Measurements from ENCODE around the gene SLC23A3. TPM values are rescaled to one million over a fixed set of nuclear protein-coding genes. Genes with fewer than 3 reads are reported as not detected.

Gene SLC23A3
- total RNA-seq, 2 donors from 2014 or later, result 0.65 to 1.0 TPM

DNA sequence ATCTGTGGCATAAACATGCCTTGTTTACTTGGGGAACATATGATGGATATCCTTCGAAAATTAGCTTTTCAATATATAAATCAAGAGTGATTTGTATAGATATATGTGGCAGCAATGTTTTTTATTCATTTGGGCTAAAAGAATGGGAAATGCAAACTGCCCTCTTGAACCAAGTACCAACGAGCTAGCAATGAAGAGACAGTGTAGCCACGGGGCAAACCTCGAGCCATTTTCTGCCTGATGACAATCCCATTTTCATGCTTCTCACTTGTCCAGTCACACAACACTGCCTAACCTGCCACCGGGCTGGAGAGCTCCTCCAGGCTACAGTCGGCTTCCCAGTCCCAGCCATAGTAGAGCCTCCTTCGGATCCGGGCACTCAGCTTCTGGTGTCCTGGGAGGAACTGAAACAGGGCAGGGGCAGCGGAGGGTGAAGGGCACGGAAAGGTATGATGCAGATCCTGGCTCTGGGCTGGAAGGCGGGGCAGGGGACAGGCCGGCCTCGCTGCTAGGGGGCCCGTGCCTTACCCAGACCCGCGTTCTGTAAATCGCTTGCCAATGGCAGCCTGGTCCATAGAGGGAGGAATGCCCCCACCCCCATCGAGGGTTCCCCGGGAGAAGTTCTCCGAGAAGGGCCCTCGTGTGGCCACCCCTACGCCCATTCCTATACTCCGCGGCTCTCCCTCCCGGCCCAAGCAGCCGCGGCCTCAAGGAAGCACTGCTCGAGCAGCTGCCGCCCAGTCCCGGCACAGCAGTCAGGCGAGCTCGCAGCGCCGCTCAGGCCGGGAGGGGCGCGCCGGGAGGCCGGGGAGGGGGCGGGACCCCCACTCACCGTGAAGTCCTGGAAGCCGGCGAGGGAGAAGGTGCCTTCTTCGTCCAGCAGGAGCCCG lies 6.3 kb upstream of the SLC23A3 start:
- H3K4me1 Mint-ChIP-seq, result peaks cover 44% of the 10 kb centered on the region
- peaks cover 7% of the 10 kb centered on the region for H3K36me3 Mint-ChIP-seq (ENCODE audit: low read depth)
- H3K9me3 ChIP-seq (ENCODE audit: control insufficient read depth, low read length, poor library complexity, severe bottlenecking), result no peaks in the 10 kb centered on the region
- H3K27ac Mint-ChIP-seq, result peak overlapping the region; percentile 79
- no peaks in the 10 kb centered on the region for H3K27me3 Mint-ChIP-seq
- peak in 1 of 3 donors; percentile 36 for DNase-seq
- peak; percentile 14 for ATAC-seq
- peak overlapping the region; percentile 93 for H3K4me3 Mint-ChIP-seq

DNA sequence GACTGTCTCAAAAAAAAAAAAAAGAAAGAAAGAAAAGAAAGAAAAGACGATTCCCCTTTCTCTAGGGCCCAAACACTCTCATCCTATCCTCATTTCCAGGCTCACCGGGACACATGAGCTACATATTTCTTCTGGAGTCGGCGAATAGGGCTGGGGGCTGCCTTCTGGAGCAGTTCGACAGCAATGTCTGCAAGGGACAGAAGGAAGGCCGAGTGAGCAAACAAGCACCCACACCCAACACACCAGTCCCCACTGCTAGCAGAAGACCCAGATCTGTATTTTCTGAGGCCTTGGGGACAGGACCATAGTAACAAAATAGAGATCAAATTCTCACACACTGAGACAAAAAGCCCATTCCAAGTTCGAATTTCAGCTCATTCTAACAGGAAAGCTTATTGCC lies 5.7 kb upstream of the SLC23A3 start:
- H3K9me3 ChIP-seq (ENCODE audit: control insufficient read depth, low read length, poor library complexity, severe bottlenecking), result no peaks in the 10 kb centered on the region
- H3K4me3 Mint-ChIP-seq, result peak overlapping the region; percentile 93
- H3K27ac Mint-ChIP-seq, result peak overlapping the region; percentile 79
- H3K36me3 Mint-ChIP-seq (ENCODE audit: low read depth), result peaks cover 7% of the 10 kb centered on the region
- peaks cover 40% of the 10 kb centered on the region for H3K4me1 Mint-ChIP-seq
- no peak for ATAC-seq
- no peaks in the 10 kb centered on the region for H3K27me3 Mint-ChIP-seq
- no peak for DNase-seq

DNA sequence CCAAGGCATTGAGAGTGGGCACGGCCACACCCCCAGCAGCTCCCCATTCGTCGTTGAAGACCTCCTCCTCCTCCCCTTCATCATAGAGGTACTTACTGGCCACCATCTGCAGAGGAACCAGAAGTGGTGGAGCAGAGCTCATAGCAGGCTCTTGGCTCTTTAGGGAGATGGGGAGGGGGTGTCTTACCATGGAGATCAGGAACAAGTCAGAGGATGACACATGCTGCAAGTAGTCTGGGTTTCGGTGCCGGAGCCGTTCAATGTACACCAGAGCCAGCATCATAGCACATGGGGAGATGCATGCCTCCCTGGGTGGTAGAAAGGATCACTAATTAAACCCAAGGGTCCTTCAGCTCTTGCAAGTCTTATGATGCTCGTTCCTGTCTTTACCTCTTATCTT lies 5.0 kb upstream of the SLC23A3 start:
- H3K36me3 Mint-ChIP-seq (ENCODE audit: low read depth), result peaks cover 7% of the 10 kb centered on the region
- H3K27me3 Mint-ChIP-seq, result no peaks in the 10 kb centered on the region
- H3K9me3 ChIP-seq (ENCODE audit: control insufficient read depth, low read length, poor library complexity, severe bottlenecking), result no peaks in the 10 kb centered on the region
- ATAC-seq, result no peak
- H3K27ac Mint-ChIP-seq, result peak overlapping the region; percentile 91
- H3K4me1 Mint-ChIP-seq, result peaks cover 40% of the 10 kb centered on the region
- DNase-seq, result no peak
- peak overlapping the region; percentile 93 for H3K4me3 Mint-ChIP-seq

DNA sequence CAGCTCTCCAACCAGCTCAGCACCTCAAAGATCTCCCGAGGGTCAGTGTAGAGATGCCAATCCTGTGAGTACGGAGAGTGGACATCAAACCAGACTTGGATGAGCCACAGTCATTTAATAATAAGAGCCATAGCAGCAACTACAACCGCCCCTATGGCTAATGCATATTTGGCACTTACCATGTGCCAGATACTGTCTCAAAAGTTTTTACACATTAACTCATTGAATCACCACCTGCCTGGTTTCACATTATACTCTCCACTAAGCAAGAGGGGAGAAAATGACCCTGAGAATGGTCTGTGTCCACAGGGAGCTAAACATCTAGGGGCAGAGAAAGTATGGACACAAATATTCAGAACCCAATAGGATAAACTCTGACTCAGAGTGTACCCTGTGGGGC lies 4.3 kb upstream of the SLC23A3 start:
- ATAC-seq (no peak), DNase-seq (no peak)
- no peaks in the 10 kb centered on the region for H3K9me3 ChIP-seq (ENCODE audit: control insufficient read depth, low read length, poor library complexity, severe bottlenecking)
- Mint-ChIP-seq H3K27ac (peak overlapping the region; percentile 91), H3K27me3 (no peaks in the 10 kb centered on the region), H3K4me1 (peaks cover 36% of the 10 kb centered on the region), H3K4me3 (peak overlapping the region; percentile 73), H3K36me3 (ENCODE audit: low read depth) (peaks cover 7% of the 10 kb centered on the region)

DNA sequence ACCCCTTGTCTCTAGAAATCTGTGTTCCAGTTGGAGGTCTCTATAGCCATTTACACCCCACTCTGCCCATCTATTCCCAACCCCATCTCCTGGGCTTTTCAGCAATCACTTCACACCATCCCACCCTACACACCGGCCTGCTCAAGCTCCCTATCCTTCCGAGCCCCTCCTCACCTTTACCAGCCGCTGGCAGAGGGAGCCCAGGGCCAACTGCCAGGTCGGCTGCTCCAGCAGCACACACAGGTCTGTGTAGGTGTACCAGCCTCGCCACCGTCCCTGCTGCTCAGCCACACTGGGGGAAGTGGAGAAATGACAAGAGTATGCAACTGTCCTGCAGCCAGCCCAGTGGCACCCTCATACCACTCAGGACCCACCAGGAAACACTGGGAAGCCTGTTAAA lies 3.3 kb upstream of the SLC23A3 start:
- no peak overlapping the region for H3K4me3 Mint-ChIP-seq
- DNase-seq, result no peak
- ATAC-seq, result no peak
- no peaks in the 10 kb centered on the region for H3K9me3 ChIP-seq (ENCODE audit: control insufficient read depth, low read length, poor library complexity, severe bottlenecking)
- peaks cover 7% of the 10 kb centered on the region for H3K36me3 Mint-ChIP-seq (ENCODE audit: low read depth)
- no peaks in the 10 kb centered on the region for H3K27me3 Mint-ChIP-seq
- peak overlapping the region; percentile 45 for H3K27ac Mint-ChIP-seq
- H3K4me1 Mint-ChIP-seq, result peaks cover 31% of the 10 kb centered on the region

DNA sequence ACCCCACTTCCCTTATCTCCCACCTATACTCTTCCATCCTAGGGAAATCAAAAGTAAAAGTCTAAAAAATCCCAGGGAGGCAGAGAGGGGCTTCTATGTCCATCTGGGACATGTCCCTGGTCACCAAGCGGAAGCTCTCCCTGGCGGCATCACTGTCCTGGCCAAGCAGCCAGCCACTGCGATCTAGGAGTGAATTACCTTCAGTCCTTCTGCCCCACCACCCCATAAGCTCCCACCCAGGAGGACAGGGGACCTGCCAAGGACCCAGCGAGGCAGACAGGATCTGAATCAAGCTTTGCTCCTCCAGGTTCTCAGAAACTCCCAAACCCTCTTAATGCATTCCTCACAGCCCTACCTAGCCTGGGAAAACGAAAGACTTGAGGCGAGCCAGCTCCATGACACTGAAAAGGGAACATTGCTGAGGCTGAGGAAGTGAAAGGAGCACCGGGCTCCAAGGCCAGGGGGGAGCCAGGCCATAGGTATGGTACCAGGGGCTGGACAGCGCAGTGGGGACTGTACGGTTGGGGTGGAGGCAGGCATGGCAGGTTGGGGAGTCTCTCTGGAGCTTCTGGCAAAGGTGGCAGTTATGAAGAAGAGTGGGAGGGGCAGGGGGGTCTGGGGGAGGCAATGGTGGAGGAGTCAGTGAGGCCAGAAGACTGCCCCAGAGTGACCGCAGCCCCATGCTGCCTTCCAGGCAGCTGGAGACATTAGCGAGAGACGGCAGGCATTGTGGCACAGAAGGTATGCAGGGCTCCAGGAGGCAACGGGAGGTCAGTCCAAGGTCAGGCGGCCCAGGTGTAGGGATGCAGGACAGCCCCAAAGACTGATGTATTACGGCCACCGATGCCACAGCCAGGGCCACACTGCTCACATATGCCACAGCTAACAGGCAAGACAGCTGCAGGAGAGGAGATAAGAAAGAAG lies 2.7 kb upstream of the SLC23A3 start:
- Mint-ChIP-seq H3K4me3 (no peak overlapping the region), H3K27ac (peak overlapping the region; percentile 45)

DNA sequence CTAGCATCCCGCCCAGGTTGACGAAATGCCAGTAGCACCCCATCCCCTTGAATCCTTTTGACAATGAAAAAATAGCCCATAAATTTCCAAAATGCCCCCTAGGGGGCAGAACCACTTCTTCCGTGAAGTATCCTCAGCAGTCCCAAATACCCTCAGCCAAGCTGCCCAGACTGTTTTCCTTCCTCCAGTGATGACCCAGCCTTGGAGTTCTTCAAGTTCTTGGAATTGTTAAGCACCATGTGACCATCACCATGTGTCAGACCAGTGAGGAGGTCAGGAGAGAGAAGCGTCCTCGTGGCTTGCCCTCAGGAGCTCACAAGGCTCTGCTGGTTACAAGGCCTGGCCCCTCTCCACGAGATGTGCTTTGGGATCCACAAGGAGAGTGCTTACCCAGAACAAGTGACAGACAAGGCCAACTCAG lies 1.4 kb upstream of the SLC23A3 start:
- peaks cover 26% of the 10 kb centered on the region for H3K4me1 Mint-ChIP-seq
- H3K36me3 Mint-ChIP-seq (ENCODE audit: low read depth), result peaks cover 7% of the 10 kb centered on the region
- DNase-seq (peak in 1 of 3 donors; percentile 15), ATAC-seq (peak; percentile 66)
- H3K4me3 Mint-ChIP-seq, result peak overlapping the region; percentile 47
- no peak overlapping the region for H3K27ac Mint-ChIP-seq
- no peaks in the 10 kb centered on the region for H3K27me3 Mint-ChIP-seq
- no peaks in the 10 kb centered on the region for H3K9me3 ChIP-seq (ENCODE audit: control insufficient read depth, low read length, poor library complexity, severe bottlenecking)

More for the DNA sequence above, 2.7 kb upstream of the SLC23A3 start:
- no peaks in the 10 kb centered on the region for H3K9me3 ChIP-seq (ENCODE audit: control insufficient read depth, low read length, poor library complexity, severe bottlenecking)
- H3K36me3 Mint-ChIP-seq (ENCODE audit: low read depth), result peaks cover 7% of the 10 kb centered on the region
- DNase-seq (no peak), ATAC-seq (no peak)
- peaks cover 31% of the 10 kb centered on the region for H3K4me1 Mint-ChIP-seq
- no peaks in the 10 kb centered on the region for H3K27me3 Mint-ChIP-seq

DNA sequence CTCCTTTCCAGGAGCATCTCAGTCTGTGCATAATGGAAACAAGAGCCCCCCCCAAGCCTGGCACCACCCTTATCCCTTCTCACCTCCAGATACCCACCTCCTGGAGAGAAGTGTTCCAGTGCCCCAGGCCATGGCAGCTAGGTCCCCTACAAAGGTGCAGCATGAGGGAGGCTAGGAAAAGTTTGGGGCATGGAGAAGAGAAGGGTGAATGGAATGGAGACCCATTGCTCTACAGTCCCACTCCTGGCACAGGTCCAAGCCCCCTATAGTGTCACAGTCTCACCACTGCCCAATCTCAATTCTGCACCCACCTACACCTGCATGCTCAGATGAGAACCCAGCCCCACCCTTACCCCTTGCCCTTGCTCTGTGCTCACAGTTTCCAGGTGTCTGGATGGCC lies 897 bp downstream of the SLC23A3 start:
- no peak for DNase-seq
- no peaks in the 10 kb centered on the region for H3K27me3 Mint-ChIP-seq
- peaks cover under 1% of the 10 kb centered on the region for H3K36me3 Mint-ChIP-seq (ENCODE audit: low read depth)
- ATAC-seq, result no peak
- H3K9me3 ChIP-seq (ENCODE audit: control insufficient read depth, low read length, poor library complexity, severe bottlenecking), result no peaks in the 10 kb centered on the region
- H3K4me1 Mint-ChIP-seq, result peaks cover 13% of the 10 kb centered on the region
- H3K4me3 Mint-ChIP-seq, result no peak overlapping the region
- H3K27ac Mint-ChIP-seq, result no peak overlapping the region

DNA sequence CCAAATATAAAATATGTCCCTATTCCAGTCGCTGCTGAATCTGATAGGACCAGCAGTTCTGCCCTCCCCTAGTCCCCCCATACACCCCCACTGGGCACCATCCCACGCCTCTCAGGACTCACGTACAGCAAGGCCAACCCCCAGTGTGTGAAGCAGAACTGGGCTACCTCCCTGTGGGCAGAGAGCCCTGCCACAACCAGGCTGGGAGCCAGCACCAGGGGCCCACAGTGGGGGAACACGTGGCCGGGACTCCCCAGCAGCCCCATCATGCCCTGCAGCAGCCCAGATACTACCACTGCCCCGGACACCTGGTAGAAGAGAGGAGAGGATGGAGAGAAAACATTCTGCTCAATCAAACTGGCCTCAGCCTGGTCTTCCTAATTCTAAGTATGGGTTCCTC lies 1.3 kb downstream of the SLC23A3 start:
- no peaks in the 10 kb centered on the region for H3K9me3 ChIP-seq (ENCODE audit: control insufficient read depth, low read length, poor library complexity, severe bottlenecking)
- Mint-ChIP-seq H3K27me3 (no peaks in the 10 kb centered on the region), H3K36me3 (ENCODE audit: low read depth) (no peaks in the 10 kb centered on the region), H3K27ac (no peak overlapping the region), H3K4me3 (no peak overlapping the region), H3K4me1 (peaks cover 13% of the 10 kb centered on the region)
- no peak for DNase-seq
- no peak for ATAC-seq

DNA sequence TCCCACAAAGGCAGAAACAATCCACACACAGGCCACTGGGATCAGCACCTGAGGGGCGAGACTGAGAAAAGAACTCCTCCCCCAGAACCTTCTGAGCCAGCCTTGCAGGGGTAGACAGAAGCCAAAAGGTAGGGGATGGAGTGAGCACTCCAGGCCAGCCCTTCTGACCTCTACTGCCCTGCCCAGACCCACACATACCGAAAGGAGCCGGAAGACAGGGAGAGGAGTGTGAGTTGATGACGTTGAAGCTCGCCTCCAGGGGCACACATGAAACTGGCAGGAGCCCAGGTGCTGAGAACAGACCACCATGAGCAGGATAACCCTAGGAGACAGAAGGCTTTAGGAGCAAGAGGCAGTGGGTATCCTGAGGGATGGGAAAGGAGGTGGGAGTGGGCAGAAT lies 1.8 kb downstream of the SLC23A3 start:
- Mint-ChIP-seq H3K4me3 (no peak overlapping the region), H3K36me3 (ENCODE audit: low read depth) (no peaks in the 10 kb centered on the region), H3K27me3 (no peaks in the 10 kb centered on the region), H3K27ac (no peak overlapping the region), H3K4me1 (peaks cover 14% of the 10 kb centered on the region)
- H3K9me3 ChIP-seq (ENCODE audit: control insufficient read depth, low read length, poor library complexity, severe bottlenecking), result no peaks in the 10 kb centered on the region
- DNase-seq, result no peak
- ATAC-seq, result no peak

DNA sequence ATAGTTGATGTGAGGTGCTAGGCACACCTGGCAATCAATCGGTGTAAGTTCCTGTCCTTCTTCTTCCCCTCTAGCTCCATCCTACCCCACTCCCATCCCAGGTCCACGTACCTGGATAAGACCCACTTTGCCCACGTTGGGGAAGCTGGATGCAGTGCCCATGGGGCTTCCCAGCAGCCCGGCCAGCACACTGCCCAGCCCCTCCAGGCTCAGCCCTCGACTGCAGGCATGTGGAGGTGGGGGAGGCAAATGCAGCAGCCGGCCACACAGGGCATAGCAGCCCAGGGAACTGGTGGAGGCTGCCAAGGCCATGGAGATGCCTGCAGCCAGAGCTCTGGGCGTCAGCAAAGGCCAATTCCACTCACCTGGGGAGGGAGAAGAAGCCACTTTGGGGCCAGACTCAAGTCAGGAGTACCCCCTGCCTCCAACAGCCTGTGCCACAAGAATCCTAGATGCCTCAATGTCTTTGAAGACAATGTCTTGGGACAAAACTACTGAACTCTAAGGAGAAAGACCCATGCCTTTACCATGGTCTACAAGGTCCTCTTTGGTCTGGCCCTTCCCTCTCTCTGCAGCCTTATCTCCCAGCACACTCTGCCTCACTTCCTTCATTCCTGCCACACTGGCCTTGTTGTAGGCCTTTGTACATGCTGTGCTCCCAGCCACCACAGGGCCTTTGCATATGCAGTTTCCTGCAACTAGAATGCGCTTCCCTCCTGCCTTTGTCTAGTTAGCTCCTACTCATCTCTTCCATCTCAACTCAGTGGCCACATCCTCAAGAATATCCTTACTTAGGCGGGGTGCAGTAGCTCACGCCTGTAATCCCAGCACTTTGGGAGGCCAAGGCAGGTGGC lies 4.5 kb downstream of the SLC23A3 start:
- H3K36me3 Mint-ChIP-seq (ENCODE audit: low read depth), result no peaks in the 10 kb centered on the region
- DNase-seq (no peak), ATAC-seq (no peak)
- H3K9me3 ChIP-seq (ENCODE audit: control insufficient read depth, low read length, poor library complexity, severe bottlenecking), result no peaks in the 10 kb centered on the region
- H3K27ac Mint-ChIP-seq, result no peak overlapping the region
- no peaks in the 10 kb centered on the region for H3K27me3 Mint-ChIP-seq
- H3K4me1 Mint-ChIP-seq, result peaks cover 18% of the 10 kb centered on the region
- no peak overlapping the region for H3K4me3 Mint-ChIP-seq

DNA sequence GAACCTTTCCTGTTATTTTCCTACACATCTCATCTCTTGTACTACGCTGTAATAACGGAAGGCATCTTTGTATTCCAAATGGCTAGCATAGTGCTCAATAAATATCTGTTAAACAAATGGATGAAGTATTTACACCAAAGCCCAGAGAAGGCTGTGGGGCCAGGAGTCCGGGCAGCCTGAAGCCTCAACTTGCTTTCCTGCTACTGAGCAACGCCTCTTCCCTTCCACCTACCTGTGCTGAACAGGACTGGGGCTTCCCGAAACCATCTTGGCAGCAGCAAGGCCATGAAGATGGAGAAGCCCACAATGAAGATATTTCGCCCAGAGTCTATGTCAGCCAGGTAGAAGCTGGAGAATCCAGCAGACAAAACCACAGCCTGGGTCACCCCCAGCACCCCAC lies 6.7 kb downstream of the SLC23A3 start:
- ATAC-seq, result no peak
- Mint-ChIP-seq H3K27me3 (no peaks in the 10 kb centered on the region), H3K27ac (no peak overlapping the region)

More for the DNA sequence above, 6.7 kb downstream of the SLC23A3 start:
- H3K4me1 Mint-ChIP-seq, result peaks cover 30% of the 10 kb centered on the region
- no peak for DNase-seq
- H3K9me3 ChIP-seq (ENCODE audit: control insufficient read depth, low read length, poor library complexity, severe bottlenecking), result no peaks in the 10 kb centered on the region
- H3K4me3 Mint-ChIP-seq, result no peak overlapping the region
- H3K36me3 Mint-ChIP-seq (ENCODE audit: low read depth), result no peaks in the 10 kb centered on the region
